ENCODE measurements around the gene TUBB. TPM values are rescaled to one million over a fixed set of nuclear protein-coding genes. Genes with fewer than 3 reads are reported as not detected.
A peak's percentile ranks its signal among the peaks of the same experiment; 100 is the strongest.

Gene TUBB
- total and polyA plus RNA-seq, 8 donors = 409 to 1,665 (median 1,126) TPM

DNA sequence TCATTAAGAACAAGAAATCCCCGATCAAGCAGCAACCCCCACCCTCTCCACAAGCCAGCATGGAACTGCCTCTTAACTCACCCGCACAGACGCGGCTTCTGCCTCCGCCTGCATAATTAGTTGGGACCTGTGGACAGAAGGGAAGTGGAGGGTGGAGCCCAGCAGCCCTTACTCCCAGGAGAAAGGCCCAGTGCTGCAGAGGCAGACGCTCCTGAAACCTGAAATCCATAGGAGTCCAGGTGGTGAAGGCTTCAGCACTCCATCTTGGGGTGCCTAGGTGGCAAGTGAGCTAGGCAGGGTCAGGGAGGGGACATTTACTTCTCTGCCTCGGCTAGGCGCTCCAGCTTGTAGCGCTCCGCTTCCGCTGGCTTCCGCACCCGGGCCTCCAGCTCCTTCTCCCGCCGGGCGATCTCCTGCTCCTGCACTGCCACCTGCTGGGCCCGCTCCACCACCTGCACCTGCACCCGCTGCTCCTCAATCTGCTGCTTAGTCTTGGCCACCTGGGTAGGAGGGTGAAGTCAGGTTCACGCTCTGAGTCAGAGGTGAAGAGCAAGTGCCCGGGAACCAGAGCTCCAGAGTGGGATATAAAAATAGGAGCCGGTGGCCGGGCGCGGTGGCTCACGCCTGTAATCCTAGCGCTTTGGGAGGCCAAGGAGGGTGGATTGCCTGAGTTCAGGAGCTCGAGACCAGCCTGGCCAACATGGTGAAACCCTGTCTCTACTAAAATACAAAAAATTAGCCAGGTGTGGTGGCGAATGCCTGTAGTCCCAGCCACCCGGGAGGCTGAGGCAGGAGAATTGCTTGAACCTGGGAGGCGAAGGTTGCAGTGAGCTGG is 10.7 kb downstream of the TUBB start:
- peak; percentile 40 to 61 for TF ChIP-seq CTCF (IDR thresholded peaks at IDR 0.05)
- ATAC-seq (peak; percentile 96), DNase-seq (peak in 3 of 4 donors; percentile 71 to 93 (median 84))
- intact Hi-C loops (cut with DNase I) = loop anchor here (10.0 kb wide), 2 partner anchors 46 to 144 kb away; partner anchors contain the start of gene PPP1R18 (in 1 of the 2)
- H3K4me3 ChIP-seq = no peak overlapping the region
- peaks cover 0 to 100% of the 10 kb centered on the region in 2 donors for H3K36me3 ChIP-seq
- peaks cover 0 to 56% of the 10 kb centered on the region in 2 donors for H3K4me1 ChIP-seq
- H3K27ac ChIP-seq = no peak overlapping the region
- no peaks in the 10 kb centered on the region for H3K9me3 ChIP-seq
- H3K27me3 ChIP-seq = no peaks in the 10 kb centered on the region

DNA sequence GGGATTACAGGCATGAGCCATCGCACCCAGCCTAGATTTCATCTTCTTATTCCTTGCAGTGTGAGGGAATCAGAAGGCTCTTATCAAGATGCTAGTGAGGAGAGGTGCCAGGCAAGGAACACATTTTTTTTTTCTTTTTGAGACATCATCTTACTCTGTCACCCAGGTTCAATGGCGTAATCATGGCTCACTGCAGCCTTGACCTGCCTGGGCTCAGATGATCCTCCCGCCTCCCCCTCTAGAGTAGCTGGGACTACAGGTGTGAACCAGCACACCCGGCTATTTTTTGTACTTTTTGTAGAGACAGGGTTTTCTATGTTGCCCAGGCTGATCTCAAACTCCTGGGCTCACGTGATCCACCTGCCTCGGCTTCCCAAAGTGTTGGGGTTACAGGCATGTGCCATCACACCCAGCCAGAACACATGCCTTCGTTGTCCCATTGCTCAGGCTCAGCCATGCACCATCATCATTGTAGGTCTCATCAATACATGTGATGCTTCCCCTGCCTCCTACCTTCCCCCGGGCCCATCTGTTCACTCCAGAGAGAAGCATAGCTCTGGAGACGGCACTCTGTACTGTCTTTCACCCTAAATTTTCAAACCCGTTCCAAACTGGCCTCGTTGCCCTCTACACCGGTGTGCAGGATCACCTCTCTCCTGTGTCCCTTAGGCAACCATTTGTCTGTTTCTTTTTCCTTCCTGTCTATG is 12.2 kb downstream of the TUBB start:
- Histone ChIP-seq H3K9me3 (no peaks in the 10 kb centered on the region), H3K27ac (no peak overlapping the region), H3K27me3 (no peaks in the 10 kb centered on the region), H3K36me3 (peaks cover 0 to 100% of the 10 kb centered on the region in 2 donors), H3K4me3 (no peak overlapping the region), H3K4me1 (peaks cover 6 to 67% of the 10 kb centered on the region in 2 donors)
- intact Hi-C loops (cut with DNase I) = loop anchor here (10.0 kb wide), 2 partner anchors 48 to 142 kb away; partner anchors contain the start of gene PPP1R18 (in 1 of the 2)
- DNase-seq (no peak), ATAC-seq (no peak)
- TF ChIP-seq CTCF (IDR thresholded peaks at IDR 0.05) = no peak

GRCh38 chr6:30735668-30736314 is 15.6 kb downstream of the TUBB start:
- no peaks in the 10 kb centered on the region for H3K27me3 ChIP-seq
- intact Hi-C loops (cut with DNase I) = loop anchor here (10.0 kb wide), 2 partner anchors 51 to 139 kb away; partner anchors contain the start of gene PPP1R18 (in 1 of the 2)
- ATAC-seq (no peak), DNase-seq (no peak)
- no peak for TF ChIP-seq CTCF (IDR thresholded peaks at IDR 0.05)
- H3K4me1 ChIP-seq = peaks cover 8 to 82% of the 10 kb centered on the region in 2 donors
- no peak overlapping the region for H3K4me3 ChIP-seq
- H3K27ac ChIP-seq = peak overlapping the region in 1 of 2 donors; percentile 18
- peaks cover 0 to 100% of the 10 kb centered on the region in 2 donors for H3K36me3 ChIP-seq
- no peaks in the 10 kb centered on the region for H3K9me3 ChIP-seq

- Histone ChIP-seq H3K4me1 (peaks cover 17 to 70% of the 10 kb centered on the region in 2 donors), H3K27ac (peak overlapping the region in 1 of 2 donors; percentile 61), H3K27me3 (no peaks in the 10 kb centered on the region), H3K36me3 (peaks cover 0 to 80% of the 10 kb centered on the region in 2 donors), H3K4me3 (peak overlapping the region in 1 of 2 donors; percentile 8), H3K9me3 (no peaks in the 10 kb centered on the region)
- intact Hi-C loops (cut with DNase I) = loop anchor here (10.0 kb wide), 2 partner anchors 54 to 136 kb away; partner anchors contain the start of gene PPP1R18 (in 1 of the 2)
- DNase-seq (no peak), ATAC-seq (no peak)
- TF ChIP-seq CTCF (IDR thresholded peaks at IDR 0.05) = no peak
Observed at GRCh38 chr6:30738532-30738931, 18.4 kb downstream of the TUBB start.
